Loucy (cell line): ENCODE results near the gene SPAM1.

Source experiments
- CTCF ChIP-seq: fragments of 200-600 bp; sonication (generic); conservative IDR thresholded peaks from 2 replicates; pipeline ENCODE4 v1.5.1; 2014; ENCODE audit warnings: mild to moderate bottlenecking, antibody characterized with exemption, low read length
- EZH2phosphoT487 ChIP-seq: fragments of 200-600 bp; IDR thresholded peaks from 2 replicates; pipeline ENCODE4 v1.6.1; 2018; ENCODE audit warnings: antibody characterized with exemption, mild to moderate bottlenecking, moderate library complexity, borderline replicate concordance

GRCh38 chr7:123888192-123888591, 36.8 kb upstream of the SPAM1 start:
- TF ChIP-seq CTCF (no peak), EZH2phosphoT487 (no peak)
